Liver (tissue), 9 donors: Measurements from ENCODE around the gene FAR1. TPM values are rescaled to one million over a fixed set of nuclear protein-coding genes. Genes with fewer than 3 reads are reported as not detected.

Source experiments
- DNase-seq: peaks from one replicate; pipeline ENCODE4 v3.0.0-alpha.2; 2017; ENCODE audit warnings: low spot score
- H3K27ac ChIP-seq, 2 donors: one replicate each; pipeline ENCODE4 v1.7.0; 2013; ENCODE audit warnings: inconsistent platforms in 2 of 2, low read length in 2 of 2, control low read depth in 1 of 2, low read depth in 1 of 2, mild to moderate bottlenecking in 1 of 2
- H3K27me3 ChIP-seq, 4 donors: one replicate each; pipeline versions ENCODE4 v1.6.1 to v1.7.0; 2013; ENCODE audit warnings: low read length in 3 of 4, inconsistent platforms in 1 of 4, mild to moderate bottlenecking in 1 of 4, moderate library complexity in 1 of 4; ENCODE audit not compliant: control insufficient read depth in 4 of 4, insufficient read depth in 4 of 4
- H3K36me3 ChIP-seq, 4 donors: one replicate each; pipeline versions ENCODE4 v1.6.1 to v1.7.0; 2013; ENCODE audit warnings: low read length in 3 of 4, mild to moderate bottlenecking in 3 of 4, low read depth in 1 of 4, moderate library complexity in 1 of 4; ENCODE audit not compliant: control insufficient read depth in 4 of 4, insufficient read depth in 3 of 4
- H3K4me1 ChIP-seq, 4 donors: one replicate each; pipeline versions ENCODE4 v1.6.1 to v1.7.0; 2013; ENCODE audit warnings: low read length in 3 of 4, mild to moderate bottlenecking in 3 of 4, moderate library complexity in 1 of 4; ENCODE audit not compliant: control insufficient read depth in 4 of 4, insufficient read depth in 4 of 4
- H3K4me3 ChIP-seq, 3 donors: one replicate each; pipeline versions ENCODE4 v1.6.1 to v1.7.0; 2013; ENCODE audit warnings: low read length in 3 of 3, control low read depth in 1 of 3, low read depth in 1 of 3, mild to moderate bottlenecking in 1 of 3
- H3K9ac ChIP-seq, 2 donors: one replicate each; pipeline ENCODE4 v1.7.0; 2013; ENCODE audit warnings: low read length in 2 of 2, mild to moderate bottlenecking in 2 of 2, moderate library complexity in 2 of 2, control low read depth in 1 of 2, low read depth in 1 of 2
- H3K9me3 ChIP-seq, 4 donors: one replicate each; pipeline versions ENCODE4 v1.6.1 to v1.7.0; 2013; ENCODE audit warnings: low read length in 3 of 4; ENCODE audit not compliant: control insufficient read depth in 4 of 4
- CTCF ChIP-seq: fragments of 150-350 bp; IDR thresholded peaks from 2 replicates; pipeline ENCODE4 v1.5.1; 2017; ENCODE audit warnings: improper control_type of control experiment, low read depth, low read length; ENCODE audit not compliant: missing input control
- EGR1 ChIP-seq, 2 donors: IDR thresholded peaks; 2 replicates each; pipeline ENCODE4 v1.6.1; 2016 to 2018; ENCODE audit warnings: antibody characterized with exemption in 2 of 2, low read depth in 2 of 2
- FOXA1 ChIP-seq: IDR thresholded peaks from 2 replicates; pipeline ENCODE4 v1.6.1; 2016; ENCODE audit warnings: antibody characterized with exemption
- FOXA2 ChIP-seq: IDR thresholded peaks from 2 replicates; pipeline ENCODE4 v1.6.1; 2016; ENCODE audit warnings: antibody characterized with exemption
- GABPA ChIP-seq, 2 donors: IDR thresholded peaks in 1 of 2; conservative IDR thresholded peaks in 1 of 2; 2 replicates each; pipeline ENCODE4 v1.6.1; 2016; ENCODE audit warnings: antibody characterized with exemption in 2 of 2, mild to moderate bottlenecking in 1 of 2, moderate library complexity in 1 of 2
- HNF4A ChIP-seq, 2 donors: conservative IDR thresholded peaks; 2 replicates each; pipeline ENCODE4 v1.6.1; 2016; ENCODE audit warnings: antibody characterized with exemption in 2 of 2, mild to moderate bottlenecking in 2 of 2
- HNF4G ChIP-seq: IDR thresholded peaks from 2 replicates; pipeline ENCODE4 v1.6.1; 2016; ENCODE audit warnings: antibody characterized with exemption
- JUND ChIP-seq, 2 donors: IDR thresholded peaks; 2 replicates each; pipeline ENCODE4 v1.6.1; 2016; ENCODE audit warnings: antibody characterized with exemption in 2 of 2
- MAX ChIP-seq: IDR thresholded peaks from 2 replicates; pipeline ENCODE4 v1.6.1; 2016; ENCODE audit warnings: antibody characterized with exemption
- NR2F2 ChIP-seq: IDR thresholded peaks from 2 replicates; pipeline ENCODE4 v1.6.1; 2016; ENCODE audit warnings: antibody characterized with exemption
- RAD21 ChIP-seq, 2 donors: IDR thresholded peaks; 2 replicates each; pipeline ENCODE4 v1.6.1; 2016; ENCODE audit warnings: antibody characterized with exemption in 2 of 2, mild to moderate bottlenecking in 2 of 2
- REST ChIP-seq: IDR thresholded peaks from 2 replicates; pipeline ENCODE4 v1.6.1; 2016; ENCODE audit warnings: antibody characterized with exemption, mild to moderate bottlenecking
- RXRA ChIP-seq, 2 donors: IDR thresholded peaks; 2 replicates each; pipeline ENCODE4 v1.6.1; 2017 to 2018; ENCODE audit warnings: antibody characterized with exemption in 2 of 2, mild to moderate bottlenecking in 1 of 2
- SP1 ChIP-seq: IDR thresholded peaks from 2 replicates; pipeline ENCODE4 v1.6.1; 2018; ENCODE audit warnings: antibody characterized with exemption, mild to moderate bottlenecking
- TAF1 ChIP-seq: conservative IDR thresholded peaks from 2 replicates; pipeline ENCODE4 v1.6.1; 2016; ENCODE audit warnings: antibody characterized with exemption, mild to moderate bottlenecking
- YY1 ChIP-seq: IDR thresholded peaks from 2 replicates; pipeline ENCODE4 v1.6.1; 2016; ENCODE audit warnings: antibody characterized with exemption, mild to moderate bottlenecking
- ZBTB33 ChIP-seq: IDR thresholded peaks from 2 replicates; pipeline ENCODE4 v1.6.1; 2016; ENCODE audit warnings: antibody characterized with exemption
- WGBS: extraction: QIAGEN DNeasy Blood & Tissue Kit; methylation state at CpG from one replicate; pipeline ENCODE4 v1.1.7; 2013; 5-methylcytosine and 5-hydroxymethylcytosine counted together
- polyA plus RNA-seq, 2 donors: library from polyadenylated mRNA; stranded (reverse) in 1 of 2; unstranded in 1 of 2; fragments of 200-250 nt in 1 of 2; fragments of >200 nt in 1 of 2; fragmentation: Nextera tagmentation in 1 of 2; extraction: Ambion mirVana in 1 of 2; gene quantifications; one replicate each; pipeline versions ENCODE4 v1.2.1 to v1.2.3, GENCODE V29; 2013 to 2015
- total RNA-seq, 2 donors: library from RNA; depleted of rRNA; stranded (reverse); fragments of >200 nt; gene quantifications; one replicate each; pipeline ENCODE4 v1.2.3, GENCODE V29; 2014
- TF ChIP-seq, protein P1 (sequence below): IDR thresholded peaks from 2 replicates; pipeline ENCODE4 v1.6.1; 2016; ENCODE audit warnings: antibody characterized with exemption
- donor health status: healthy.
- donor health status: healthy.
- donor health status: healthy.
- donor health status: healthy.
- donor health status: healthy.

FAR1 gene
- total and polyA plus RNA-seq, 4 donors = 1.7 to 29.6 (median 5.5) TPM

DNA sequence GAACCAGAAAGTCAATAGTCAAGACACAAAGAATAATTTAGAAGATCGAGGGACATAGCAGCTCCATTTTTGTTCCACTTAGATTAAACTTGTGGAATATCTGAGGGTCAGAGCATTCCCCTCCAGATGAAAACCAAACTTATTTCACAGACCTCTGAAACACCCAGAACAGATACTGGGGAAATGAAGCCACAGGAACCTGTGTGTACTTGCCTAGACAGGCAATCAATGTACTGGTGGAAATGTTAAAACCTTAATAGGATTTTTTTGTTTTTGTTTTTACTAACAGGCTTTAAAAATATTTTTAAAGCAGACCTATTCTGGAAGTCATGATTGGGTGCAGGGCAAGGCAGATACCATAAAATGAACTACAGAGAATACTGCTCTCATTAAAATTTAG, 4.1 kb upstream of the FAR1 start:
- no peak overlapping the region for H3K9ac ChIP-seq
- no peak overlapping the region for H3K4me3 ChIP-seq
- no peak overlapping the region for H3K27ac ChIP-seq
- 75% methylated on average over 1 of the region's 1 CpG for WGBS
- no peaks in the 10 kb centered on the region for H3K36me3 ChIP-seq
- peaks cover 0 to 2% (median 1%) of the 10 kb centered on the region in 4 donors for H3K4me1 ChIP-seq
- H3K9me3 ChIP-seq = peaks cover 4 to 10% (median 7%) of the 10 kb centered on the region in 4 donors
- no peak for TF ChIP-seq FOXA2
- no peak for TF ChIP-seq JUND (IDR thresholded peaks at IDR 0.05)
- no peak for TF ChIP-seq EGR1 (IDR thresholded peaks at IDR 0.05; ENCODE audit: low read depth in 2 of 2)
- TF ChIP-seq RAD21 (IDR thresholded peaks at IDR 0.05) = no peak
- no peak for TF ChIP-seq MAX
- TF ChIP-seq FOXA1 = no peak
- no peak for TF ChIP-seq GABPA (IDR thresholded peaks at IDR 0.05 in 1 of 2, conservative IDR thresholded peaks at IDR 0.05 in 1 of 2)
- TF ChIP-seq CTCF = no peak
- TF ChIP-seq YY1 = no peak
- no peak for TF ChIP-seq ZBTB33
- TF ChIP-seq HNF4G = no peak
- TF ChIP-seq, protein P1, sequence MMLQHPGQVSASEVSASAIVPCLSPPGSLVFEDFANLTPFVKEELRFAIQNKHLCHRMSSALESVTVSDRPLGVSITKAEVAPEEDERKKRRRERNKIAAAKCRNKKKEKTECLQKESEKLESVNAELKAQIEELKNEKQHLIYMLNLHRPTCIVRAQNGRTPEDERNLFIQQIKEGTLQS = no peak
- TF ChIP-seq RXRA (IDR thresholded peaks at IDR 0.05) = no peak
- no peak for TF ChIP-seq SP1
- TF ChIP-seq TAF1 = no peak
- no peak for TF ChIP-seq HNF4A (conservative IDR thresholded peaks at IDR 0.05)
- TF ChIP-seq REST = no peak
- TF ChIP-seq NR2F2 = no peak
- H3K27me3 ChIP-seq = no peaks in the 10 kb centered on the region
- DNase-seq = no peak
